NCI-H748 (cell line): ENCODE data around the gene ADAMTS17.

ENCODE experiments used
- DNase-seq: peaks from one replicate; lab custom pipeline; 2025; ENCODE audit not compliant: unreplicated experiment; lab: John Stamatoyannopoulos, UW

The ADAMTS17 gene

GRCh38 chr15:100033140-100033857, 308.5 kb downstream of the ADAMTS17 start:
- DNase-seq = no peak

GRCh38 chr15:100032358-100033085, 309.3 kb downstream of the ADAMTS17 start:
- DNase-seq = no peak

GRCh38 chr15:100031665-100032357, 310.0 kb downstream of the ADAMTS17 start:
- DNase-seq = no peak

GRCh38 chr15:100030586-100031229, 311.1 kb downstream of the ADAMTS17 start:
- no peak for DNase-seq

GRCh38 chr15:100029868-100030479, 311.8 kb downstream of the ADAMTS17 start:
- DNase-seq = no peak

- DNase-seq = no peak
Observed at GRCh38 chr15:100029045-100029444, 312.7 kb downstream of the ADAMTS17 start.

- DNase-seq = no peak
Observed at GRCh38 chr15:100026041-100026440, 315.7 kb downstream of the ADAMTS17 start.

GRCh38 chr15:100022806-100023205, 319.0 kb downstream of the ADAMTS17 start:
- no peak for DNase-seq

- DNase-seq = no peak
Observed at GRCh38 chr15:100022391-100022790, 319.4 kb downstream of the ADAMTS17 start.

- no peak for DNase-seq
Observed at GRCh38 chr15:100021653-100022052, 320.1 kb downstream of the ADAMTS17 start.

- no peak for DNase-seq
Observed at GRCh38 chr15:100020614-100021013, 321.2 kb downstream of the ADAMTS17 start.

- DNase-seq = no peak
Observed at GRCh38 chr15:100020189-100020588, 321.6 kb downstream of the ADAMTS17 start.

GRCh38 chr15:100019601-100020000, 322.2 kb downstream of the ADAMTS17 start:
- DNase-seq = no peak

- DNase-seq = no peak
Observed at GRCh38 chr15:100018191-100018590, 323.6 kb downstream of the ADAMTS17 start.

GRCh38 chr15:100017140-100017539, 324.6 kb downstream of the ADAMTS17 start:
- DNase-seq = no peak

- no peak for DNase-seq
Observed at GRCh38 chr15:100016632-100017031, 325.1 kb downstream of the ADAMTS17 start.

GRCh38 chr15:100011235-100011634, 330.5 kb downstream of the ADAMTS17 start:
- DNase-seq = no peak

- DNase-seq = no peak
Observed at GRCh38 chr15:100009372-100009771, 332.4 kb downstream of the ADAMTS17 start.

- no peak for DNase-seq
Observed at GRCh38 chr15:100008258-100008657, 333.5 kb downstream of the ADAMTS17 start.

- no peak for DNase-seq
Observed at GRCh38 chr15:100007609-100008008, 334.2 kb downstream of the ADAMTS17 start.

- DNase-seq = no peak
Observed at GRCh38 chr15:100005715-100006114, 336.1 kb downstream of the ADAMTS17 start.
